CD4-positive, CD25-positive, alpha-beta regulatory T cell (primary cell): ENCODE data around the gene MSANTD1. TPM values are rescaled to one million over a fixed set of nuclear protein-coding genes. Genes with fewer than 3 reads are reported as not detected.

Source experiments
- ATAC-seq, 2 donors: fragments of 150-1000 bp; cut with Tn5 transposase; one replicate each; pipeline ENCODE4 v1.10.0; 2021; ENCODE audit warnings: low read depth in 2 of 2, moderate number of reproducible peaks in 2 of 2, moderate library complexity in 1 of 2
- DNase-seq, 3 donors: peaks; one replicate each; pipeline versions ENCODE4 v3.0.0 to v3.0.0-alpha.2; 2012 to 2022; ENCODE audit warnings: mixed read lengths in 1 of 3
- H3K27ac ChIP-seq: one replicate; pipeline ENCODE4 v1.7.0; 2013; ENCODE audit warnings: mild to moderate bottlenecking, low read length; ENCODE audit not compliant: insufficient read depth, poor library complexity, severe bottlenecking
- H3K27me3 ChIP-seq: one replicate; pipeline ENCODE4 v1.7.0; 2013; ENCODE audit warnings: low read length; ENCODE audit not compliant: control insufficient read depth, insufficient read depth
- H3K36me3 ChIP-seq: one replicate; pipeline ENCODE4 v1.7.0; 2013; ENCODE audit warnings: mild to moderate bottlenecking, low read length, moderate library complexity; ENCODE audit not compliant: control insufficient read depth, insufficient read depth
- H3K4me1 ChIP-seq: 2 replicates; pipeline ENCODE4 v1.7.0; 2013; ENCODE audit warnings: mild to moderate bottlenecking, low read length; ENCODE audit not compliant: insufficient read depth, control insufficient read depth, poor library complexity, severe bottlenecking
- H3K4me3 ChIP-seq: one replicate; pipeline ENCODE4 v1.7.0; 2013; ENCODE audit warnings: low read depth, mild to moderate bottlenecking, low read length, moderate library complexity
- H3K9me3 ChIP-seq, 2 experiments: 1 replicate in 1 of 2; 2 replicates in 1 of 2; pipeline ENCODE4 v1.7.0; 2013; ENCODE audit warnings: low read length in 2 of 2, mild to moderate bottlenecking in 1 of 2, moderate library complexity in 1 of 2; ENCODE audit not compliant: control insufficient read depth in 2 of 2
- H3K27ac Mint-ChIP-seq, 3 donors: one replicate each; pipeline ENCODE4 v1.8.0; 2020 to 2022; ENCODE audit warnings: mild to moderate bottlenecking in 3 of 3, mixed read lengths in 3 of 3, moderate library complexity in 2 of 3
- H3K27me3 Mint-ChIP-seq: one replicate; pipeline ENCODE4 v1.8.0; 2022; ENCODE audit warnings: mild to moderate bottlenecking, mixed read lengths
- H3K36me3 Mint-ChIP-seq: one replicate; pipeline ENCODE4 v1.8.0; 2020; ENCODE audit warnings: mixed read lengths
- H3K4me1 Mint-ChIP-seq, 4 donors: one replicate each; pipeline ENCODE4 v1.8.0; 2020 to 2022; ENCODE audit warnings: mixed read lengths in 4 of 4, mild to moderate bottlenecking in 1 of 4
- H3K4me3 Mint-ChIP-seq, 4 donors: one replicate each; pipeline ENCODE4 v1.8.0; 2020 to 2022; ENCODE audit warnings: mild to moderate bottlenecking in 4 of 4, mixed read lengths in 4 of 4, moderate library complexity in 3 of 4
- H3K9me3 Mint-ChIP-seq, 7 donors: one replicate each; pipeline ENCODE4 v1.8.0; 2020 to 2022; ENCODE audit warnings: mixed read lengths in 7 of 7, mild to moderate bottlenecking in 3 of 7, moderate library complexity in 2 of 7
- polyA plus RNA-seq, 4 donors: library from polyadenylated mRNA; unstranded; fragments of 300-500 nt; fragmentation: Illumina TruSeq; gene quantifications; one replicate each; pipeline ENCODE4 v1.2.3, GENCODE V29; 2021
- total RNA-seq: library from RNA; stranded (reverse); gene quantifications from one replicate; pipeline ENCODE4 v1.2.3, GENCODE V29; 2022

MSANTD1 gene
- total and polyA plus RNA-seq, 5 donors from 2014 or later = 0.05 to 2.0 (median 0.22) TPM; not detected in 2

DNA sequence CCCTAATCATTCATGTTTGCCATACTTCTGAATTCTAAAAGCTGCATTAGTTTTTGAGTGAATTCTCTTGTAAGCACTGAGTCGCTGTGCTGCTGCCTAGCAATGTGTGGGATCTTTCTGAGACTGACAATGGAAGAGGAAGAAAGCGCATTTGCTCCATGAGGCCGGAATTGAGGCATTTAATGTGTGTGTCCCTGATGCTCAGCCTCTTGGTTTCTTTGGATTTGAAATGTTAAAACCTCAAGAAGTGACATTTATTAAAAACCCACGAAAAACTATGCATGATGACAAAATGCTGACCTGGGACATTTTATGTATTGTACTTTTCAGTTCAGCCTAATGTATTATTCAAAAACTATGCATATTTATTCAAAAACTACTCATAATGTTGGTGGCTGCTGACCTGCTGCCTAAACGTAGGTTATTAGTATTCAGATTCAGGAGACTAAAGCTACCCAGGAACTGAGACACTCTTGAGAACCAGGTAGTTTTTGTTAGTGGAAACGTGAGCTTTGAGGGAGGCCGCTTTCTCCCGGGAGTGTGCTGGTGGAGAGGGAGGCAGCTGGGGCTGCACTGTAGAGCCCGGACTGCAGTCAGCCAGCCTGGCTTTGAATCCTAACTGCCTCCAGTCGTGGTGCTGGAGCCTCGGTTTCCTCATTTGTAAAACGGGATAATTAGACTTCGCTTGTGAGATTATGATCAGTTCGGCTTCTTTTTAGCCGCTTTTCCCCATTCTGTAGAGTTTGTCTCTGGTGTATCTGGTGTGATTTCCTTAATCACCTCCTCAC is 55.2 kb downstream of the MSANTD1 start:
- H3K27me3 Mint-ChIP-seq = peaks cover 6% of the 10 kb centered on the region
- peak overlapping the region; percentile 86 to 94 (median 89) for H3K4me3 Mint-ChIP-seq
- H3K27me3 ChIP-seq = no peaks in the 10 kb centered on the region
- H3K9me3 ChIP-seq = no peaks in the 10 kb centered on the region
- no peak for ATAC-seq
- no peaks in the 10 kb centered on the region for H3K9me3 Mint-ChIP-seq
- no peak overlapping the region for H3K4me3 ChIP-seq
- H3K36me3 ChIP-seq = no peaks in the 10 kb centered on the region
- H3K27ac ChIP-seq = peak overlapping the region; percentile 34
- H3K27ac Mint-ChIP-seq = peak overlapping the region; percentile 60 to 99 (median 98)
- no peaks in the 10 kb centered on the region for H3K36me3 Mint-ChIP-seq
- H3K4me1 Mint-ChIP-seq = peaks cover 14 to 93% (median 46%) of the 10 kb centered on the region in 4 donors
- no peak for DNase-seq
- peaks cover 52% of the 10 kb centered on the region for H3K4me1 ChIP-seq

DNA sequence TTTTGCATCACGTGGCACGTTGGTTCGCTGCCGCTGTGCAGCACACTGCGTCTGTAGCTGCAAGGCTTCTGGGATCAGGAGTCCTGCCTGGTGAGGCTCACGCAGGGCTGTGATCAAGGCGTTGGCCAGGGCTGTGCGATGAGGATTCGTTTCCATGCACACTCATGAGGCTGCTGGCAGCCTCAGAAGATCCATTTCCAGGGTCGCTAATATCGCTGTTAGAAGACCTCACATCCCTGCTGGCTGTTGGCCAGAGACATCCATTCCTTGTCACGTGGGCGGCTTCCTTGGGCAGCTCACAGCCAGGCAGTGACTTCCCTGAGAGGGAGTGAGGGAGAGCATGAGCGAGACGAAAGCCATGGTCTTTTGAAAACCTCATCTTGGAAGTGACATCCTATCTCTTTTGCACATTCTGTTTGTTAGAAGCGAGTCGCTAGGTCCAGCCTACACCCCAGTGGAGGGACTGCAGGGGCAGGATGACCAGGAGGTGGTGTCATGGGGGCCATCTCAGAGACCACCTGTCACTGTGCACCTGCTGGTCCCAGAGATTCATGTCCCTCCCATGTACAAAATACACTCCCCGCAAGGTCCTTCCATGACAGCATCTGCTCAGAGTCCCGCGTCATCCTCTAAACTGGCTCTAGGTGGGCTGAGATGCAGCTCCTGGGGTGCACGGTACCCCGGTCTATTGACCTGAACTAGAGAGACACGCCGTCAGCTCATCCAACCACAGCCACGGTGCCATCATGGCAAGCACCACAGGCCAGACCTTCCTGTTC is 56.1 kb downstream of the MSANTD1 start:
- Histone ChIP-seq H3K27ac (no peak overlapping the region), H3K9me3 (no peaks in the 10 kb centered on the region), H3K4me1 (peaks cover 52% of the 10 kb centered on the region), H3K4me3 (no peak overlapping the region), H3K36me3 (no peaks in the 10 kb centered on the region), H3K27me3 (no peaks in the 10 kb centered on the region)
- H3K36me3 Mint-ChIP-seq = no peaks in the 10 kb centered on the region
- ATAC-seq (no peak), DNase-seq (no peak)
- H3K27ac Mint-ChIP-seq = peak overlapping the region; percentile 88 to 97 (median 97)
- H3K27me3 Mint-ChIP-seq = peaks cover 6% of the 10 kb centered on the region
- H3K4me3 Mint-ChIP-seq = peak overlapping the region in 3 of 4 donors; percentile 39 to 87 (median 81)
- peaks cover 14 to 84% (median 43%) of the 10 kb centered on the region in 4 donors for H3K4me1 Mint-ChIP-seq
- no peaks in the 10 kb centered on the region for H3K9me3 Mint-ChIP-seq

DNA sequence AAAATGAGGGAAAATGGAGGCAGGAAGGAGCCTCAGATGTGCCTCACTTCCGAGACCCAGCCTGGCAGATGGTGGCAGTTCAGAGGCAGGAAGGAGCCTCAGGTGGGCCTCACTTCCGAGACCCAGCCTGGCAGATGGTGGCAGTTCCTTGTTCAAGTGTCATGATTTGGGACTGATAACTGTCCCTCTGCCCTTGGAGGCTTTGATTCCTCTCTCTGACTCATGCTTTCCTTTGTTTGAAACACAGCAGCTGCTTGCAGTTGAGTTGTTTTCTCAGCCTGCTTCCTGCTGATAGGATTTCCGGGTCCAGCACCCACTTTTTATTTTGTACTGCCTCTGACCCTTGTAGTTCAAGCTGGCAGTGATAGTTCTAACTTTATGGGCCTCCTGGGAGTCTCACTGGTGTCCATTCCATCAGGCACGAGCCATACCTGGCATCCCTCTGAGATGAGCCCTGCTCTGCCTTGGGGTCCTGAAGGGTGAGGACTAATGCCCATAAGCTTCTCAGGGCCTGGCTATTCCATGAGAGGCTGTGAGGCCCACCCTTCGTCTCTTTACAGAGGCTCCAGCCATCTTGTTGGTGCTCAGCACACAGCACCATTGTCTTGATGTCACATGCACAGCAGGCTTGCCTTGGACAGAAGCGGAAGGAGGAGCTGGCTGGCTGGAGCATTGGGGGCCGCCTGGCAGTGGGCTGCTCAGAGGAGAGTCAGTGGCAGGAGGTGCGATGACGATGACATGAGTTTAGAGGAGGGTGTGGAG is 56.8 kb downstream of the MSANTD1 start:
- Histone ChIP-seq H3K4me3 (peak overlapping the region; percentile 19), H3K27ac (no peak overlapping the region), H3K4me1 (peaks cover 52% of the 10 kb centered on the region), H3K9me3 (no peaks in the 10 kb centered on the region), H3K27me3 (no peaks in the 10 kb centered on the region), H3K36me3 (no peaks in the 10 kb centered on the region)
- DNase-seq (peak in 1 of 3 donors; percentile 36), ATAC-seq (peak in 1 of 2 donors; percentile 7)
- Mint-ChIP-seq H3K9me3 (no peaks in the 10 kb centered on the region), H3K36me3 (no peaks in the 10 kb centered on the region), H3K27ac (peak overlapping the region; percentile 88 to 97 (median 97)), H3K4me1 (peaks cover 14 to 77% (median 42%) of the 10 kb centered on the region in 4 donors), H3K4me3 (peak overlapping the region; percentile 7 to 87 (median 60)), H3K27me3 (peaks cover 6% of the 10 kb centered on the region)

Other genes starting within 250 kb of the MSANTD1 start
- not detected for gene HTT-AS, start 174.6 kb upstream of the MSANTD1 start, total RNA-seq
- gene HTT-AS, start 174.6 kb upstream of the MSANTD1 start, polyA plus RNA-seq = not detected
- 101 TPM for gene HTT, start 174.5 kb upstream of the MSANTD1 start, total RNA-seq
- gene HTT, start 174.5 kb upstream of the MSANTD1 start, polyA plus RNA-seq = 10 to 100 TPM in 1 of 4 donors, 1 to 10 TPM in 3; 4.8 to 16.0 (median 6.0) TPM
- gene RGS12, start 43.9 kb downstream of the MSANTD1 start, total RNA-seq = 27.6 TPM
- 1 to 10 TPM; 3.7 to 6.7 (median 6.0) TPM for gene RGS12, start 43.9 kb downstream of the MSANTD1 start, polyA plus RNA-seq
- gene HGFAC, start 192.8 kb downstream of the MSANTD1 start, total RNA-seq = not detected
- gene HGFAC, start 192.8 kb downstream of the MSANTD1 start, polyA plus RNA-seq = under 1 TPM in 1 of 4 donors, not detected in 3; 0.11 TPM
- not detected for gene DOK7, start 214.1 kb downstream of the MSANTD1 start, total RNA-seq
- gene DOK7, start 214.1 kb downstream of the MSANTD1 start, polyA plus RNA-seq = under 1 TPM in 2 of 4 donors, not detected in 2; 0.08 to 0.14 TPM